Medulla oblongata (tissue), 1 donor: ENCODE data around the gene ZBTB22.
"Not testable (repeated sequence)": the region's sequence is repeated elsewhere in the genome, so short reads cannot be mapped to it uniquely, and the experiment has no call there.

Source experiments
- DNase-seq: peaks from one replicate; pipeline ENCODE4 v3.0.0-alpha.2; 2015; ENCODE audit errors: extremely low spot score

ZBTB22 gene

DNA sequence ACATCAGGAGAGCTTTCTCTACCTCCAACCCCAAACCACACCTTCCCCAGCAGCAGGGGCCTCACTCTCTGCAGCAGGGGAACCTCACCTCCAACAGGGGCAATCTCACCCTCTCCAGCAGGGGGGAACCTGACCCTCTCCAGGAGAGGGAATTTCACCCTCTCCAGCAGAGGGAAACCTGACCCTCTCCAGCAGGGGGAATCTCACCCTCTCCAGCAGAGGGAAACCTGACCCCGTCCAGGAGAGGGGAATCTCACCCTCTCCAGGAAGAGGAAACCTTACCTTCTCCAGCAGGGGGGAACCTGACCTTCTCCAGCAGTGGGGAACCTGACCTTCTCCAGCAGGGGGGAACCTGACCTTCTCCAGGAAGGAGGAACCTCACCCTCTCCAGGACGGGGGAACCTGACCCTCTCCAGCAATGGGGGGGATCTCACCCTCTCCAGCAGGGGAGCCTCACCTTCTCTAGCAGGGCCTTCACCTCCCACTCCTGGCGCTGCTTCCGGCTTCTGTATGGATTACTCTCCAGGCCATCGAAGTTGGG lies 37.5 kb downstream of the ZBTB22 start:
- no peak for DNase-seq

DNA sequence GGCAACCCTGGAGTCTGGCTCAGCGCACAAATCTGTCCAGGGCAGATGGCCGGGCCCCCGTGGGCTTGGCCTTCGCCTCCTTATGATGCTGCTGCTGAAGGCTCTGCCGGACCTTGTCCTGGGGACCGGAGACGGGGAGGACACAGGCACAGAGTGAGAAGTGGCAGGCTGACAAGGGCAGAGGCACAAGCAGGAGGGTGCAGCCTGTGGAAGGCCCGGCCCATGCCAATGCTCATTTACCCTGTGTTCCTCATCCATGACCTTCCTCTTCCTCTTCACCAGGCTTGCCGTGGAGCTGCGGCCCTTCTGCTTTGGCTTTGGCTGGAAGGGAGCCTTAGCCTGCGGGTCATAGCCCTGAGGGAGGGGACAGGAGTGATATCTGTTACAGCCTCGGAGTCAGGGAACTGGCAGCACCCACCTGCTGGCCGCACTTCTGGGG lies 38.3 kb downstream of the ZBTB22 start:
- DNase-seq: no peak

DNA sequence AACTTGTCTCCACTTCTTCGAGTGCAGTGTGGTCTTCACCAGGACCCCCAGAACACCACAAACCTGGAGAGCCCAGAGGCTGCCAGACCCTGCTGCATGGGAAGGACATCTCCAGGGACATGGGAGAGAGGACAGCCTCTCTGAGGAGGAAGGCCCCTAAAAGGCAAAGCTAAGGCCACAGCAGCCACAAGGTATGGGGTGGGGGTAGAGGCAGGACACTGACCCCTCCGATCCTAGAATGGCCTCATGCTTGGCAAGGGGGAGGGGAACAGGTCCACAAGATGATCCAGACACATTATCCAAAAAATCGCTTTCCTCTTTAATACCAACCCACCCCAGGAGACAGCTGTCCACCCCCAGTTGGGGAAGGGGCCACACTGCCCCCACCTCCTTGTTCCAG lies 38.7 kb downstream of the ZBTB22 start:
- DNase-seq: no peak

DNA sequence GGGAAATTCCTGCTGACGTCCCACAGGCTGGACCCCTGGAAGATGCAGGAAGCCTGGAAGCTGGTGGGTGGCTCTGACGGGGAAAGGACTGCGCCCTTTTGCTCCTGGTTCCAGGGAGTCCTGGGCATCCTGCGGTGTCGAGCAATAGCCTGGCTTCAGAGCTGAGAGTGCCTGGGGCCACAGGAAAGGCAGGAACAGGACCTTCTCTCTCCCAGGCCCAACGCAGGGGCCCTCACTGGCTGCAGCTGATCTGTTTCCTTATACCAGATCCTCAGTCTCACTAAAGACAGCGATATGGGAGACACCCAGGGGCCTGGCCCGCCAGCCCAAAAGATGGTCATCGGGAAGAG lies 39.2 kb downstream of the ZBTB22 start:
- DNase-seq: no peak

DNA sequence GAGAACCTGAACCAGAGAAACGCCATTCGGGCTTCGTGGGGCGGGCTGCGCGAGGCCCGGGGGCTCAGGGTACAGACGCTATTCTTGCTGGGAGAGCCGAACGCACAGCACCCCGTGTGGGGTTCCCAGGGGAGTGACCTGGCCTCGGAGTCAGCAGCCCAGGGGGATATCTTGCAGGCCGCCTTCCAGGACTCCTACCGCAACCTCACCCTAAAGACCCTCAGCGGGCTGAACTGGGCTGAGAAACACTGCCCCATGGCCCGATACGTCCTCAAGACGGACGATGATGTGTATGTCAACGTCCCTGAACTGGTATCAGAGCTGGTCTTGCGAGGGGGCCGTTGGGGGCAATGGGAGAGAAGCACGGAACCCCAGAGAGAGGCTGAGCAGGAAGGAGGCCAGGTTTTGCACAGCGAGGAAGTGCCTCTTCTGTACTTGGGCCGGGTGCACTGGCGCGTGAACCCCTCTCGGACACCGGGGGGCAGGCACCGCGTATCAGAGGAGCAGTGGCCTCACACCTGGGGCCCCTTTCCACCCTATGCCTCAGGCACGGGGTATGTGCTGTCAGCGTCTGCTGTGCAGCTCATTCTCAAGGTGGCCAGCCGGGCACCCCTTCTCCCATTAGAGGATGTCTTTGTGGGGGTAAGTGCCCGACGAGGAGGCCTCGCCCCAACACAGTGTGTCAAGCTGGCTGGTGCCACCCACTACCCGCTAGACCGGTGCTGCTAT lies 39.7 kb downstream of the ZBTB22 start:
- DNase-seq: no peak

DNA sequence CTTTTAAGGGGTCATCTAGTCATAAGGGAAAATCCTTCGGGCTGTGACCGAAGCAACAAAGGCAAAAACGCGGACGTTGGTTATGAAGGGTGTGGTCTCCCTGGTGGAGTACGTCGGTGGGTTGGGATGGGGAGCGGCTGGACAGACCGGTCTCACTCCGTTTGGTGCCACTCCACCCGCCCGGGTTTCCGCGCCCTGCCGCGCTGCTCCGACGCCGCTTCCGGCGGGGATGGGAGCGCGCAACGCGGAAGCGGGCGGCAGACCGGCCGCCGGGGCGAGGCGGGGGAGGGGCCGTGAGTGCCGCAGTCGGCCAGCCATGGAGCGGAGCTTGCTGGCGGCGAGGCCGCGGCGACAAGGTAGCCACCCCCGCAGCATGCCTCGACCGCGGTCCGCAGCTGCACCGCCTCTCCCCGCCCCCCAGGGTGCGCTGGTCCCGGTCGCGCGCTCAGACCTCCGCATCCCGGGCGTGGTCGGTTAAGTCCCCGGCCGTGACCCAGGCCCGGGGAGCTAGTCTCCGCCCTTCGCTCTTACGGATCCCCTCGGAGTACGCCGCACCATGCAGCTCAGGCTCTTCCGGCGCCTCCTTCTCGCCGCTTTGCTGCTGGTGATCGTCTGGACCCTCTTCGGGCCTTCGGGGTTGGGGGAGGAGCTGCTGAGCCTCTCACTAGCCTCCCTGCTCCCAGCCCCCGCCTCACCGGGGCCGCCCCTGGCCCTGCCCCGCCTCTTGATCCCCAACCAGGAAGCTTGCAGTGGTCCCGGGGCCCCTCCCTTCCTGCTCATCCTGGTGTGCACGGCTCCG lies 40.5 kb downstream of the ZBTB22 start, which contains the start of gene B3GALT4:
TSS of gene B3GALT4 (plus strand) at position 260 of the 799 bp plus-strand sequence. CDS start at position 557, 297 bp downstream.
- peak; percentile 38 for DNase-seq

DNA sequence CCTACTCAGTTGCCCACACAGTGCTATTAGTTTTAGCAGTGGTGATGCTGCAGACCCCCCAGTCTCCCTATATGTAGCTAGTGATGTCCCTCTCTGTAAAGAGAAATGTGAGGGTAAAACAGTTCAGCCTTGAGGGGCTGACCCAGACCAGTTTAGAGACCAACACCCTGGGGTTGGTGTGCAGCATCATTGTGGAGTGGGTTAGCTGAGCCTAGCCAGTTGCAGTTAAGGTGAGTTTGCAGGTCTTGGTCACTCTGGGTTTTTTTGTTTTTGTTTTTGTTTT lies 41.0 kb downstream of the ZBTB22 start:
- no peak for DNase-seq

DNA sequence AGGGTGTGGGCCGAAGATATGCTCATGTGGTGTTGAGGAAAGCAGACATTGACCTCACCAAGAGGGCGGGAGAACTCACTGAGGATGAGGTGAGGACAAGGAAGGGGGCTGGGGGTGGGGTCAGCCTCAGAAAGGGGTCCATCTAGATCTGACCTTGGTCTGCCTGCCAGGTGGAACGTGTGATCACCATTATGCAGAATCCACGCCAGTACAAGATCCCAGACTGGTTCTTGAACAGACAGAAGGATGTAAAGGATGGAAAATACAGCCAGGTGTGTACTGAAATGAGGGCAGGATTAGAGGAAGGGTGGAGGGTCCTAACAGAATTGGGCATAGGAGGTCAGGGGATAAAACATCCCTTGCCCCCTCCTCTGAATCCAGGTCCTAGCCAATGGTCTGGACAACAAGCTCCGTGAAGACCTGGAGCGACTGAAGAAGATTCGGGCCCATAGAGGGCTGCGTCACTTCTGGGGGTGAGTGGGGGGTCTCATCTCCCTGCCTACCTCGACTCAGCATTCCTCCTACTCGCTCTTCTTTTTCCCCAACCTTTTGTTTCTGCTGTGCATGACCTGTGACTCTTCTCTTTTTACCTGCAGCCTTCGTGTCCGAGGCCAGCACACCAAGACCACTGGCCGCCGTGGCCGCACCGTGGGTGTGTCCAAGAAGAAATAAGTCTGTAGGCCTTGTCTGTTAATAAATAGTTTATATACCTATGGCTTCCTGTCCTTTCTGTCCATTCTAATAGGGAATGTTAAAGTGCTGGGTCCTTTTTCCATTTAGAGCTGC lies 41.6 kb downstream of the ZBTB22 start:
- DNase-seq: not testable (repeated sequence)

DNA sequence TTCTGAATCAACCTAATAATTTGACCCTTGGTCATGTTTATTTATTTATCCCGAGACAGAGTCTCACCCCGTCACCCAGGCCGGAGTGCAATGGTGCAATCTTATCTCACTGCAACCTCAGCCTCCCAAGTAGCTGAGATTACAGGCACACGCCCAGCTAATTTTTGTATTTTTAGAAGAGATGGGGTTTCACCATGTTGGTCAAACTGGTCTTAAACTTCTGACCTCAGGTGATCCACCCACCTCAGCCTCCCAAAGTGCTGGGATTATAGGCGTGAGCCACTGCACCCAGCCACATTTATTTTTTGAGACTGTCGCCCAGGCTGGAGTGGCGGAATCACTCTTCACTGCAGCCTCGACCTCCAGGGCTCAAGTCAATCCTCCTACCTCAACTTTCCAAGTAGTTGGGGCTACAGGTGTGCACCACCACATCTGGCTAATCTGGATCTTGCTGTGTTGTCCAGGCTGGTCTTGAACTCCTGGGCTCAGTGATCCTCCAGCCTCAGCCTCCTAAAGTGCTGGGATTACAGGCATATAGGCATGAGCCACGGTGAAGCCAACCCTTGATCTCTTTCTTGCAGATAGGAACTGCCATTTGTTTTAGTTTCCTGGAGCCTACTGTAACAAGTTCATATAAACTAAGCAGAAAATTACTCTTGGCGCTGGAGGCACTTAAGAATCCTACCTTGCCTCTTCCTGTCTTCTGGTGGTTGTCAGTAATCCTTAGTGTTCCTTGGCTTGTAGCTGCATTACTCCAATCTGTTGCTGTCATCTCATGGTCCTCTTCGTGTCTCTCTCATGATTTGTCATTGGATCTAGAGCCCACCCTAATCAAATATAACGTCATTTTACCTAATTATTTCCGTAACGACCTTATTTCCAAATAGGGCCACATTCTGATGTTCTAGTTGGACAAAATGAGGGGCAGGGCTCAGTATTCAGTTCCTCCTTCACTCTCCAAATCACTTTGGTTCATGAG lies 43.3 kb downstream of the ZBTB22 start:
- DNase-seq: no peak

DNA sequence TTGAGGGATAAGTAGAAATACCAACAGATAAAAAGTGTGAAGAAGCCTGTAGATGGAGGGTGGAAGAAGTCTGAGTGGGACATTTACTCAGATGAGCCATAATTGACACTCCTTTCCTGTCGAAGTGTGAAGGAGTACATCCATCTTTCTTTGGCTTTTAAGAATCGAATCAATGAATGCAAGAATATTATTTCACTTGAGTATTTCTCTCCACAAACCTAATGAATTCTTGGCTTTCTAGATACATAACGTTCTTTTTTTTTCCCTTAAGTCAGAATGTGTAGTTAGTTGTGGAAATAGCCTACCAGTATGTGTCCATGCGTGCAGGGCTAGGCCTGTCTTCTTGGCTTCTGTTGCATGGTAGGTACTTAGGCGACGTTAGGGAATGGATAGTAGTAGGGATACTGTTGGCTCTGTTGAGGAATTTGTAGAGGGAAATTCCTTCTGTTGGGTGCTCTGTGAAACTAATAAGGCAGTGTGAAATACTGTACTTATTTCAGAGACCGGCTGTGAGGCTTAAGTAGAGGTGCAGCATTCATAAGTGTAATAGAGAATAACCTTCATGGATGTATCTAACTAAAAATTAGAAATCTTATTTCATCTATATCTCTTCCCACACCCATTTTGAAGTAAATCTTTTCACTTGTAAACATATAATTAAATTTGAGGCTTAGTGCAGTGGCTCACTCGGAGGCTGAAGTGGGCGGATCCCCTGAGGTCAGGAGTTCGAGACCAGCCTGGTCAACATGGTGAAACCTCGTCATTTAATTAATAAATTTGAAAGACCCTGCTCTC lies 44.2 kb downstream of the ZBTB22 start:
- DNase-seq: no peak

DNA sequence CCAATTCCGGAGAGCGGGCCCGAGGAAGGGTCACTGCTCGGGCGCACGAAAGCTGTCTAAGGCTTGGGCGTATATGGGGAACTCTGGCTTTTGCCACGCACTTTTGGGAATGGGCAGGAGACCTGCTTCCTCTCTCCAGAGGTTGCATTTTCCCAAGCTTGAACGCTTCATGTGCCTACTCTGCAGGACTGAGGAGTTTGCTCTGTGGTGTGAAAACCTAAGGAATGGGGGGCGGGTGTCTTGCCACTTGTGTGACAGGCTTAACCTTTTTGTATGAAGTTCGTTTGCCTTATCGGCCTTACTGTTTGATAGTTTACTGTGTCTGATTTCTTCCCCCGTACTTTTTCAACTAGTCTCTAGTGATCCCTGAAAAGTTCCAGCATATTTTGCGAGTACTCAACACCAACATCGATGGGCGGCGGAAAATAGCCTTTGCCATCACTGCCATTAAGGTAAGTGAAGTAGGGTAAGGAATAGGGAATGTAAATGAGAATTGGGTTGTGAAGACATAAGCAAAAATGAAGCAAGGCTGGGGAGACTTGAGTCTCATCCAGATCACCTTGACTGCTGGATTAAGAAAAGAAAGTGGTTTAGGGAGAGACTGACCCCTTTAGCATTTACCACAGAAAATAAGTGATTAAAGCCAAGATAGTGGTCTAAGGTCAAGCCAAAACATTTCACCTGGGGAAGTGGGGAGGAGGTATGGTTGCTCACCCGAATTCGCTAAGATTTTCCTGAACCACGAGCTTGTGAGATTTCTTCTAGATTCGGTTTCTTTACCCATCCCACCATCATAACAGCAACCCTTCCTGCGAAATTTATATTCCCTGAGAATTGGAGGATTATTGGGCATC lies 45.0 kb downstream of the ZBTB22 start:
- no peak for DNase-seq

DNA sequence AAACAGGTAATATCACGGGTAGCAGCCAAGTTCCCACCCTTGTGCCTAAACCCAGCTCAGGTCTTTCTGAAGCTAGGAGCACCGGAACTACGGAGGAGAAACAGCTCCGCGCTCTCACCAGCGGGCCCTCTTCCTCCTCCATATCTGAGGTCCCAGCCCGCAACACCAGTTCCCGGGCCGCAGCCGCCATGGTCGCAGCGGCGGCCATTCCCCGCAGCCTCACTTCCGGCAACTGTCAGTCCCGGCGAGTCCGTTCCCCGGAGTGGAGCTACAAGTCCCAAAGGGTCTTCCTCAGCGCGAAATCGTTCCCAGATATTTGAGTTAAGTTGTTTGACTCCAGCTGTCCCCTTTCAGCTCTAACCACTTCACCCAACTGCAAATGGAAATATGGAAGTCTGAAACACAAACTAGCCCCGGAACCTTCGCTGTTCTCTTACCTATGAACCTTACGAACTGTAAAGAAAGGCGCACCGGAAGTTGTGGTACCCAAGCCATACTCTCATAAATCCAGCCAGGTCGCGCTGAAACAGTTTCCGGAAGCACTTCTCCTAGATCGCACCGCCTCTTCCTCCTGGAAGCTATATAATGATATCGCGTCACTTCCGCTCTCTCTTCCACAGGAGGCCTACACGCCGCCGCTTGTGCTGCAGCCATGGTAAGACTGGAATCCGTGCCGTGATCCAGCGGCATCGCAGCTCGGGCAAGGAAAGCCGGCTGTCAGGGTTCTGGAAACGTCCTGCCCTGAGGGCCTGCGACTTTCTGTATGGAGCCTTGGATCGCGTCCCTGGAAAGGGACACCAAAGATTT lies 45.9 kb downstream of the ZBTB22 start, which contains the start of the genes RPS18 and VPS52:
TSS of gene RPS18 (plus strand) at position 608 of the 807 bp plus-strand sequence. CDS start at position 653, 45 bp downstream.
TSS of gene VPS52 (minus strand) at position 409 of the 807 bp plus-strand sequence. CDS start at position 208, 201 bp downstream.
- DNase-seq: peak; percentile 99

DNA sequence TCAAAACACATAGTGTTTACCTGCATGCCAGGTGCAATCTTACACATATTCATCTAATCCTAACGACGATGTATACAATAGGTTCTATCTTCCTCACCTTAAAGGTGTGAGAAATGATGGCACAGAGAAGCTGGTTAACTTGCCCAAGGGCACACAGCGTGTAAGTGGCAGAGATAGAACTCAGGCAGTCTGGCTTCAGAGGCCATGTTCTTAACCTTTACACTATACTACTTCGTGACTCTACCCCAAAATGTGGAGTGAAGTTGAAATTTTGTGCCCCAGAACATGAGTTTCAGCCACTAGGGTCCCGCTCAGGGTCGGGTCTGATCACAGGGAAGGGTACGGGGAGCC lies 46.5 kb downstream of the ZBTB22 start:
- DNase-seq: peak; percentile 27
